SK-N-DZ (cell line): ENCODE data around the gene VSNL1. TPM values are rescaled to one million over a fixed set of nuclear protein-coding genes. Genes with fewer than 3 reads are reported as not detected.

ENCODE experiments used
- DNase-seq: peaks from one replicate; pipeline ENCODE4 v3.0.0-alpha.2; 2015; ENCODE audit warnings: low spot score
- polyA plus RNA-seq, 2 experiments: library from polyadenylated mRNA; depleted of rRNA; stranded (reverse); fragments of >200 nt; gene quantifications; 2 replicates each; pipeline ENCODE4 v1.2.3, GENCODE V29; 2014

The VSNL1 gene
- 0.54 and 1.0 TPM in 2 replicates for polyA plus RNA-seq (2014; cell fraction: cytosol; rRNA removed)
- polyA plus RNA-seq (2014; cell fraction: nucleus; rRNA removed) = not detected in 2 replicates

DNA sequence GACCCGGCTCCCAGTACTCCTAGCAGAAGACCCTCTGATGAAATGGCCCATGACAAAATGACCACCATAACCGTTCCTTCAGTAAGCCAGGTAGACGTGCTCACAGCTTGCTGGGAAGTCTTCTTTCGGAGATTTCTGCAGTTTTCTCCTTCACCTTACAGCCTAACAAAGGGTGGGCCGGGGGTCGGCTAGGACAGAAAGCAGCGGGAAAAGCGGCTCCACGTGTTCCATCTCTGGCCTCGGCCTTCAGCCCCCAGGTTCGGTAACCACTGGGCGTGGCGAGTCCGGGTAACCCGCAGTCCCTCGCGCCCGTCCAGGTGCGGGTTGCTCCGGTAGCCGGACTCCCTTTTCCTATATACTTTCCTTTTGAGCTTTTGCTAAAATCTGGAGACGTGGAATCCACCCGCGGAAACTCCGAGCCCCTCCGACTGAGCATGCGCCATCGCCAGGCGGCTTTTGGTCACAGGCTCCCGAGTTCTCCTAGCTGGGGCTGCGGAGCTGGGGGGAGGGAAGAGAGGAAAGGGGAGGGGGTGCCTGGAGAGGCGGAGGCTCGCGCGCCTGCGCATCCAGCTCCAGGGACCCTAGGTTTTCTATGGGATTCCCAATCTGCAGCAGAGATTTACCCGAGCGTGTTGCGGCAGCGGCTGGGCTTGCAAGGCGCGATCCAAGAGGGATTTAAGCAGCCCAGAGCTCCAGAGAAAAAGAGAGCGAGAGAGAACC is at the start of gene VSNL1:
Gene VSNL1 (plus strand): TSS at position 604 of the 720 bp plus-strand sequence. CDS start 51,379 bp downstream, outside the sequence.
- peak; percentile 91 for DNase-seq

DNA sequence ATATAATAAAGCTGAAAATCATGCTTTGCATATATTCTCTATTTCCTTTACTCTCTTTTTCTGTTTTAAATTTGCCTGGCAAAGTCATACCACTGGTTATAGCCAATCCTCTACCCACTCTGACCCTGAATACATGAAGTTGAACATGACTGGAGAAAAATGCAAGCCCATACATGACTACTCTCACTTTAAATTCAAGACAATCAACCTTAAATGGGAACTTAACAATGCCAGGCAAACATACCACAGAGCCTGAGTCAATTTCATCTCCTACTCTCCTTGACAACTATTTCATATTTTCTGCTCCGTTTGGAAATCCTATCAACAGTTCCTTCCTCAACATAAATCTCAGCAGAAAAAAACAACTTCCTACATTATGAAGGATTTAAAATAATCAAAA is 44.9 kb upstream of the VSNL1 start:
- no peak for DNase-seq

DNA sequence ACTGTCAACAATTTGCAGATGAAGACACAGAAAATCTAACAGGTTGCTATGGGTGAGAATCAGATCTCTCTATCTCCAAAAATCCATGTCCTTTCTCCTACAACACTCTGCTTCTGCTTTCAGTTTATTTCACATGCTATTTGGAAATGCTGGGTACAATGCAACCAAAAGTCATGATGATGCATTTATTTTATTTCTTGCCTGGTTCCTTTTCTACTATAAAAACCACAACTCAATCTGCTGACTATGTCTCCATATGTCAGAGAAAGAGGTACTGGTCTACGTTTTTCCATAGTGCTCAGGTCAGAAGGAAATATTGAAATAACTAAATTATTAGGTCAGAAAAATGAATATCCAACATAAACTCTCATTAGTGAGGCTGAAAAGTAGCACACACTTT is 42.8 kb upstream of the VSNL1 start:
- no peak for DNase-seq

DNA sequence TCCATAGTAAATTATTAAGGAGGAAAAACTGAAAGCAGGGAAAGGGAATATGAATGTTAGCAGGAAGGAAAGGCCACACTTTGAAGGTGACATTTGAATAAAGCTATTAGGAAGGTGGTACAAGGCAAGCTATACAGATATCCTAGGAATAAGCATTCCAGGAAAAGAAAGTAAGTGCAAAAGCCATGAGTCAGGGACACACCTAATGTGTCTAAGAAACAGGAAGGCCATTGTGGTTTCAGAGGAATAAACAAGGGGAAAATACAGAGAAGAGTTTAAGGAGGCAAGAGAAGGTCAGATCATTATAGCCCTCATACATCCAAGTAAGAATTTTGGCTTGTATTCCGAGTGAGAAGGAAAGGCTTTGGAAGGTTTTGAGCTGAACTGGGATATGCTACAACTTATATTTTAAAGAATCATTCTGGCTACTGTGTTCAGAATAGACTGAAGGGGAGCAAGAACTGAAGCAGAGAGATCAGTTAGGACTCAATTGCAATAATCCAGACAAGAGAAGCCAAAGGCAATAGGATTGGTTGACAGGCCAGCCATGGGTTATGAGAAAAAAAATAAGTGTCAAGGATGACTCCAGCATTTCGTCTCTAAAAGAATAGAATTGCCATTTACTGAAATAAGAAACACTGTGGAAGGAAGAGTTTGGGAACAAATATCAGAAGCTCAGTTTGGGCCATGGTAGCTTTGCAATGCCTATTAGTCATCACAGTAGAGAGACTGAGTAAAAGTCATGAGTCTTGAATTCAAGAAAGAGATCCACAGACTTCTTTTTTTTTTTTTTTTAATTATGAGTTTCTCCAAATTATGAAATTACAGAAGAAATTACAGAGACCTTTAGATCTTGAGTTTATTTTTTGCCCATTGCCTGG is 33.5 kb upstream of the VSNL1 start:
- no peak for DNase-seq

DNA sequence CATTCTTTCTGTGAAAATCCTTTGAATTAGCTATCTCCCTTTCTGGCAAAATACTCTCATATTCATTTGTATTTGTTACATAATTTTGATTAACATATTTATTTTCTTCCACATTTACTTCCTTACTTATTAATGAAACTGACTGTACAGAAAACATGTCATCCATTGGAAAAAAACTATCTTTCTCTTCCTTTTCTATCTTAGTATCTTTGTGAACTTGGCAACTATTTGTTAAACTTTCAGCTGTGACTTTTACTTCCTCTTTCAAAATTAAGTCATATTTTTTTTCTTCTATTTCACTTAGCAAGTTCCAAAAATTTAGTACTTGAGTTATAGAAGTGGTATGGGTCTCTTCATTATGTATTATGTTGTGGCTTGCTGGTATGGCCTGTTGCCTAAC is 24.8 kb upstream of the VSNL1 start:
- DNase-seq = no peak

DNA sequence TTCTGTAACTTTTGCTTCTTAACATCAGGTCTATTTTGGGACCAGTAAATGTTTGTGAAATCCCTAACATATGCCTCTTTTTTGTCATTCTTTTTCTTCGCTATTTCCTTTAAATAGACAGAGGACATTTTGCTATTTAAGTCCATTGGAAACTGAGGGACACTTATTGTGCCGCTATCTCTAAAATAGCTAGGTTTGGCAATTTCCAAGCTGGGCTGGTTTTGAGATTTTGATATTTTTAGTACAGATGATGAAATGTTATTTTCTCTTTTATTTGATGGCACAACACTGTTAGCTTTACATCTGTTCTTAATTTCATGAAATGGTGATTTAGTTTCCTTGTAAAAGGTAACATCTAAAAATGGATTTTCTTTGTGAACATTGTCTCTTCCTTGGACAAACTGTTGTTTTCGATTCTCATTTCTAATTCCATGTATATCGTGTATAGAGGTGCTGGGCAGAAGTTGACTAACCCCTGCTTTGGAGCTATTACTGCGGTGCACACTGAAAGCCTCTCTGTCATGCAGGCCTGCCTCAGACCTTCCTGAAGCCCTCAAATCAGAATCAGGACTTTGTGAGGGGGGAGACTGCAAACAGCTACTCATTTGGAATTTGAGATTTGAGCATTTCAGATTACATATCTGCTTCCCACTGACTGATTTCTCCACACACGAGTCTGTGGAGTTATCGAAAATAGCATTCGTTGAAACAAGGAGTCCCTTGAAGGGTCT is 22.9 kb upstream of the VSNL1 start:
- DNase-seq = no peak

DNA sequence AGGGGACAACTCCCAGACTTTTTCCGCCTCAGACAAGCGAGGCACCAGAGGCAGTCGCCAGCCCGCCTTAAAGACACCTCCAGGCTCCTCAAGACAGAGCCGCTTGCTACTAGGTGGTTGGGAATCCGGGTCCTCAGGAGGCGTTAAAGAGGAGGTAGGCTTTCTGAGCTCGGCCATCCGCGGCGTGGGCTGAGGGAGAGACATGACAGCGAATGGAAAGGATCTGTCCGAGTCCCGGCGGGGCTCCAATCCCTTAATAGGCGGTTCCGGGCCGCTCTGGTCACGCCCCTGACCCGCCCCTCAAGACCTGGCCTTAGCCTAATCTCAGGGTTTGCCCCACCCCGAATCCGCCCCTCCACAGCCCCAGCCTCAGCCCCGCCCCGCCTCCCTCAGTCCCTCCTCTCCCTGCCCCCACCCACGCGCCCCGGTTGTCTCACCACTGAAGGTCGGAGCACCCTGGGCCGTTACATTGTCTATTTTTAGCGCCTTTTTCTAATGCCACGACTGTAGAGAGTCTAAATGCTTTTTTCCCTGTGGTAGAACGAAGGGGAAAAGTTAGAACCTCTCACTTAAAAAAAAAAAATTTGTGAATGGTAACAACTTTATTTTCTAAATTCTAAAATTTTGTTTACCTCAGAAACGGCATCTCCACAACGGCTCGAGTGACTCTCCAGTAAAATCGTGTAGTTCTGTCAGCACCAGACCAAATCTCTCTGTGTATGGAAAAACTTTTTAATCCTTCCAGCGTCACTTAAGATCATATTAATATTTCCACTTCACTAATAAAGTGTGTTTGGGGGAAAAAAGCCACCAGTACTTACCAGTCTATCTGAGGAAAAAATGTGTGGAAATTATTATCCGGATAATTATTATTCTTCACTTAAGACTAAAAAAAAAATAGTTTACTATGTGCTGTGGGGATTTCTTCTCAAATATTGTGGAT is 22.0 kb upstream of the VSNL1 start, which contains the start of gene RAD51AP2:
Gene RAD51AP2 (minus strand): TSS at position 229 of the 943 bp plus-strand sequence. CDS start 25 bp downstream, at position 204.
- peak; percentile 76 for DNase-seq

DNA sequence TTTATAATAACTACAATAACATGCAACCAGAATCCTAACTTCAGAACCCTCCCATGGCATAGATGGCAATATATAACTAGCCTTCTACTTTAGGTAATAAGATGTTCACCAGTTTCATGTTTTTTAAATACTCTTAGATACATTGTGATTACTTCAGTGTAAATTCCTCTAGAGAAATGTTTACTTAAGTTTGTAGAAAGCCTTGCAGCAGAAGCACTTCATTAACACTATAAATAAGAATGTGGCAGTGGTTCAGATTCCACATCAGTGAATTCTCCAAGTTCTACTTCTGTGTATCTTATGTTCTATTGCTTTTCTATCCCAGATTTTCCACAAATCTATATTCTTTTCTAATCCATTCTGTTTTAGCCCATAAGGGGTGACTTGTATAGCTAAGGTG is 21.0 kb upstream of the VSNL1 start:
- DNase-seq = no peak

DNA sequence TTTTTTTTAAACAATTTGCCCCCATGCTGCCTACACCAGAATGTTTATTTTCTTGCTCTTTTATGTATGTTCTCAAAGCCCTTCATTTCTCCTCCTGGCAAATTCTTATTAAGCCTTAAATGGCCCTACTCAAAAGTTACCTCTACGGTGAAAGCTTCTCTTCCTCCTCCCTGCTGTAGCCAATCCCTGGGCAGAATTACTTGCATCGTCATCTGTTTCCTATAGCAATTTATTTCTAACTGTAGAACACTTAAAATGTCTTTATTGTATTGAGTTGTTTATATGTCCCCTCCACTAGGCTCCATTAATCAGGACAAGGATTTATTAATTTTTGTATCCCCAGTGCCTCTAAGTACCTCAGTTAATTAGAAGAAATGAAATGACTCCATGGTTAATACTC is 19.7 kb upstream of the VSNL1 start:
- DNase-seq = no peak

DNA sequence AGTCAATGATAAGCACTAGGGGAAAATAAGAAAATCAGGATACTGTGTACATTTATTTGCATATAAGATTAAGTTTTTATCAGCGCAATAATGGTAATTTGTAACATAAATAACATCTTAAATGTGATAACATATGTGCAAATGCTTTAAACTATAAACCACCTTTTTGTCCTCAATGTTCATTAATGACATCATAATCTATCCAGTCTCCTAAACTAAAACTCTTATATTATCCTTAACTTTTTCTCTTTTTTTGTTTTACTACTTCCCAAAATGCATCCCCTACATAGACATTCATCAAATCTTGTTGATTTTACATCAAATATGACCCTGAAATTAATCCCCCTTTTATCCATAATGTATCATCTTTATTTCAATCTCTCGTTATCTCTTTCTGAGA is 18.9 kb upstream of the VSNL1 start:
- DNase-seq = no peak

DNA sequence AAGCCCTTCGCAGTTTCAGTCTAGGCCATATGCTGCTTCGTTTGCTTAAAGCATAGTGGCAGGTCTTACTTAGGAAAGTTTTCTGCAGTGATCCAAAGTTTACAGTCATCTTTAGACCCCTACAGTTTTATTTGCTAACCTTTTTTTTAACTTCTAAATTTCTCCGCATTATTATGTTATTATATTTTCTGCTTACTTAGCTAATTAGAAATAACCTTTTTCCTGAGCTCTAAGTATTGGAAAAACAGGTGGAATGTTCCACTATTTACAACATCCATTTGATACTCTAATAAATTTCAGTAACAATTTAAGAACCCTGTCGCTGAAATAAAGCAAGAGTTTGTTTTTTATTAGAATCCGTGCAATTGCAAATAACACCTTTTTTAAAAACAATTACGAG is 18.2 kb upstream of the VSNL1 start:
- no peak for DNase-seq

DNA sequence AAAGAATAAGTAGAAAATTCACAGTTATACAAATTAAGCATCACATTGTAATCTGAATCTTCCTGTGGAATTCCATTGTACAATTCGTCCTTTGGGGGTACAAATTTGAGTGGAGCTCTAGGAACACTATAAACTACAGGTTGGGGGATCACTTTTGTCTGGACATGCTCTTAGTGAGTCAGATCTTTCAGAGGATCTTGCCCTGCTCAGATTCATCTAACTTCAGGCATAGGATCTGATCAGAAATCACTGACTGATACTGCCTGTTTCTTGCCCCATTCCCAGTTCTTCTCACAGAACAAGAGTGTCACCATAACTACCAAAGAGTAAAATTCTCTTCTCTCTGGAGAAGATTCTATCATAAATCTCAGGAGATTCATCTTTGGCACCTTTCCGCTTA is 10.7 kb upstream of the VSNL1 start:
- no peak for DNase-seq

DNA sequence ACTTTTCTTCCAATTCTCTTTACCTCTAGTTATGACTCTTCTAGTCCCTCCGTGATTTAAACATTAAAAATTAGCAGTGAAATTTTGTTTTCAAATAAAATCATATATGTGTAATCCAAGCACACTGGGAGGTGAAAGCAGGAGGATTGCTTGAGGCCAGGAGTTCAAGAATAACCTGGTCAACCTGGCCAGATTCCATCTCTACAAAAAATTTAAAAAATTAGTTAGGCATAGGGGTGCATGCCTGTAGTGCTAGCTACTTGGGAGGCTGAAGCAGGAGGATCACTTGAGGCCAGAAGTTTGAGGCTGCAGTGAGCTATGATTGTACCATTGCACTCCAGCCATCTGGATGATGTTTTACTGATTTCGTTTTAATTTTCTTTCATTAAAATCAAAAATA is 7.0 kb upstream of the VSNL1 start:
- DNase-seq = no peak

DNA sequence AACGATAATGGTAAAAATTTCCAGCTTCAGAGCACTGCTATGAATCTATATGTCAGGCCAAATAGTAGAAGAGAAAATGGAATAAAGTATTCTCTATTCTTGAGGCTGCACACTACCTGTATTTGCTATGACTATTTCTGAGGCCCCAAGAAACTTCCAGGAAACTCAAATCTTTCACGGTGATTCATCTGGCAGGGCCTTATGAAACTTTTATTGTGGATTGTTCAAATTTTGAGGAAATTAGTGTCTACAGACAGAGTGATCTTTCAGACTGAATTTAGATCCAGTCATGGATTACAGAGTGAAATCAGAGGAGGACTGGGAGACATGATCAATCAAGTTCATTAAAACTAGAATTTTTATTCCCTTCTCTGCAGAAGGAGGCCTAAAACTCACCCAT is 4.1 kb upstream of the VSNL1 start:
- DNase-seq = no peak

DNA sequence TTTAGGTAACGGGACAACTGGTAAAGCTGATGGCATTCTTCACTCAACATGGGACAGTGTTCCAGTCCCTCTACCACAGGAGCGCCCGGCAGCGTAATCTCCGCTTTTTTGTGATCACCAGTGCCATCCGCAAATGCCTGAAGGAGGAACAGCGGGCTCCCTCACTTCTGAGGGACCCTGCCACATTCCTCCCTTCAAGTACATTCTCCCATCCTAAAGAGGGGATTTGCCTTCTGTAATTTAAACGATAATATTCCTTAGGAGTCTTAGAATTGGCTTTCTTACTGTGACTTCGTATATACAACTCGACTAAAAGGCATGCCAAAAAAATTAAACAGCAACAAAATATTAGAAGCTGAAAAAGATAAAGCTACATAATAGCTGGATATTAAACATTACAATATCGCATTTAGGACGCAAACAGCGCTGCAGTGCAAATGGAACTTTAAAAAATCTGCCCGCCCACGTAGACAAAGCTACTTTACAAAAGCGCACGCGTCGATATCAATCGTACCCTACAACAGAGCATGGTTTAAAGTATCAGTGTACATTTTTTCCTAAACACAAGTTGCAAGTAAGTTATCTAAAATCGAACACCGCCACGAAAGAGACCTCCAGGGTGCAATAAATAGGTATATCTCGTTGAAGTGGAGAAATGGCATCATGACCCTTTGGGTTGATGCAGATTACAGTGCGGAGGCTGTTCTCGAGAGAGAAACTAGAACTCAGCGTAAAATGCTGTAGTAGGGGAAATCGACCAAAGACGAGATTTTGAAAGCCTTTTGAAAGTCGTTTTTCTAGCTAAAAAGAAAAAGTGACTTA is 2.3 kb upstream of the VSNL1 start:
- DNase-seq = no peak

DNA sequence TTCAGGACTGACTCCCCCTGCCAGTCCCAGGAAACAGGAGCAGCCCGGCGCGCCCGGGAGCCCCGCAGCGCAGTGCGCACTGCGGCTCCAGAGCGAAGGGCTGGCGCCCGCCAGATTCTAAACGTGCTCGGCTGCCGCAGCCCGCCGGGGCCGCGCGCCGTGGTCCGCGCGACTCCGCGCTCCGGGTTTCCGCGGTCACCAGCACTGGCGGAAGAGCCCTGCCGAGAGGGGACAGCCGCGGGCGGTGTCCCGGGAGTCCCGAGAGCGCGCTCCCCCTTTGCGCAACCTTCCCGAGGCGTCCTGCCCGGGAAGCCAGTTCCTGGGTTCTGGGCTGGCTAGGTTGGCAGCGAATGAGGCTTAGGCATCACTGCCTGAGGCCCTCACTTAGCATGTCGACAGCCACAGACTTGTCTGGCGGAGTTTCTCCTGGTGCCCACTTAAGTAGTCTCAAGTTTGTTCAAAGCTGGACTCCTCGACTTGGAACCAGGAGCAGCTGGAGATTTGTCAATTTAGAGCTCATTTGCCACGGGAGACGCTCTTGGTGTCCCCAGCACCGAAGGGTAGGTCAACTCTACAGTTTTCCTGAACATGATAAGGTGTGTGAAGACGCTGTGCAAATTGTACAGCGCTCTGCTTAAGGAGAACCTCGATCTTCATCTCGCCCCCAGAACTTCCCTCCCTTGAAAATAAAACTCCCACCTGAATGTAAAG is 1.5 kb upstream of the VSNL1 start:
- DNase-seq = peak; percentile 65

DNA sequence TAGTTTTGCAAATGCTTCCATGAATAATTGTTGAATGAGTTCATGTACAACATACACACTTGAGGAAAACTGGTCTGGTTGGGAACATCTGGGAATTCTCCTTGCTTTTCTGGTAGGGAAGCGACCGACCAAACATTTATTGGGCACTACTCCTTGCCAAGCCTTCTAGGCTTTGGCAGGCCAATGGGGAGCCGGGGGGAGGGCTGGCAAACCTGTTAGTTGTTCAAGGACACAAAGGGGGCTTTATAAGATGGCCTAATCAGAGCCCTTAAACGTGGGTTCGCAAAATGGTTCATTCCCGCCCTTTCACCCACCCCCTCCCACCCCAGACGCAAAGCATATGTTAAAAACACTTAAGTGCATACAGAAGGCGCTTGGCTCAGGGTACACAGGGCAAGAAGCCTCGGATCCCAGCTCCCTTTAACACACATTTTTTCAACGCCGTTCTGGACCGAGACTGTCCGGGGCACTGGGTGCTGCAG is 844 bp upstream of the VSNL1 start:
- DNase-seq = peak; percentile 8

DNA sequence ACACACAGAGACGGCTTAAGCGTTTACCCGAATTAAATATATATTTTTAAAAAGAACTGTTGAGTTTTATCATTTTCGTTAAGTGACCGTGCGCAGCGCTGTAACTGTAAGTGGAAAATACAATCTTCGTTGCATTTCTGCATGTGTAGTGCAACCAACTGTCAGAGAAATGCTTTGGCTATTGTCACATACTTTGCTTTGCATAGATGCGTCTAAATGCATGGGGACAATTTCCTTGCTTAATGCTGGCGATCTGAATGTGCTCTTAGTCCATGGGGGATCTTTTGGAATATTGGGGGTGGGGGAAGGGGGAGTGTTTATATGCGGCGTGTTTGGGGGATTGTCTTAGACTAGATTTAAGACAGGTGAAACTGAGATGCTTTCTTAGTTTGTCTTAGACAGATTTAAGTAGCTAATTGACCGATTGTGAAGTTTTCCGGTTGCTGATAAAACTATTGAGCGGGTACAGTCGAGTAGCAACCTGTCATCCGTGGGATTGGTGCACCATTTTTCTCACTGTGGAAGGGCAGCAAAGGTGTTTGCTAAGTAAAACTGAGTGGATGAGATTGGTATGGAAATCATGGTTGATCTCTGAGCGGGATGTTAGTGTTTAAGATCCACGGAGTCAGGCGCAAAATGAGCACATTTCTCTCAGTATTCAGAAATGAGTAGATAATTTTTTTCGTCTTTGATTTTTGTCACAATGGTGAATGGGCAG is 476 bp downstream of the VSNL1 start:
- DNase-seq = no peak
